ENCODE measurements around the gene CCDC13. TPM values are rescaled to one million over a fixed set of nuclear protein-coding genes. Genes with fewer than 3 reads are reported as not detected.

CCDC13 gene
- total RNA-seq, 1 donor from 2014 or later: 0.40 TPM

DNA sequence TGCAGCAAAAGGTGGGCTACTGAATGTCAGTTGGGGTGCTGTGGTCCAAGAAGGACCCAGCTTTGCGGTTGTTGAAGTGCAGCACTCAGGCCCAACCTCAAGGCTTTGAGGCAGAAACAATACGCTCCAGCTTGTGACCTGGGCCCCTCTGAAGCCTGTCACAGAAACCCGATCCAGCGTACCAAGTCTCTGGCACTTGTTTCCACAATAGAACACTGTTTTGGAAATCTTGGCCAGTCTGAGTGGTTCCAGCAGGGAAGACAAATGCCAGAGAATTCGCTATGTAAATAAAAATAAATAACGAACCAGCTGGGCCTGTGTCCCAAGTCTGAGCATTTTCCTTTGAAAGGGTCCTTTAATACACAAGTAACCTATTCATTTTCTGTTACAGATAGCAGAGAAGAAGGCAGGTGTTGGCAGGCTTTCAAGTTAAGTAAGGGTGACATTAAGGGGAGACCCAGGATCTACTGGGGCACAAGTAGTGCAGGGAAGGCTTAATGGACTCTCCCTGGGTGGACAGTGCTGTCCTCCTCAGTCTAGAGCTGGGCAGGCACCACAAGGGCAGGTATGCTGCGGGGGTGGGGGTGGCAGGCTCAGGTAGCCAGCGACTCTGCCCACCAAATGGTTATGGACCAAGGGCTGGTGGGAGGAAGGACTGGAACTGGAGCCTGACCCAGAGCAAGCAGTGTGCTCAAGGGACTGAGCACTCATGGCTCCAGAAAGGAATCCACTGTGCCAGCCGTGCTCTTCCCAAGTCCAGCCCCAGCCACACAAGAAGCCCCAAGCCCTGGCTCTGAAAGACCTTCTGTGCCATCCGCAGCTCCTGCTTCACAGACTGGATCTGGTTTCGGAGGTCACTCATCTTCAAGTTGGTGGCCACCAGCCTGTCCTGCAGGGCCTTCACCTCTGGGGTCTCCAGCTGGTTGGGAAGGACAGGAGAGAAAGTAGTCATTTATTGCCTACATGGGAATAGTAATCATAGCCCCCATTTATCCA is 26.3 kb downstream of the CCDC13 start:
- Mint-ChIP-seq H3K27ac (ENCODE audit: unreplicated experiment) (no peak overlapping the region), H3K4me1 (ENCODE audit: low read depth) (peaks cover 10% of the 10 kb centered on the region), H3K4me3 (ENCODE audit: unreplicated experiment) (no peak overlapping the region), H3K36me3 (ENCODE audit: low read depth) (no peaks in the 10 kb centered on the region), H3K27me3 (ENCODE audit: low read depth) (no peaks in the 10 kb centered on the region), H3K9me3 (ENCODE audit: low read depth) (no peaks in the 10 kb centered on the region)
- DNase-seq (ENCODE audit: low spot score): no peak
- TF ChIP-seq, protein P1, sequence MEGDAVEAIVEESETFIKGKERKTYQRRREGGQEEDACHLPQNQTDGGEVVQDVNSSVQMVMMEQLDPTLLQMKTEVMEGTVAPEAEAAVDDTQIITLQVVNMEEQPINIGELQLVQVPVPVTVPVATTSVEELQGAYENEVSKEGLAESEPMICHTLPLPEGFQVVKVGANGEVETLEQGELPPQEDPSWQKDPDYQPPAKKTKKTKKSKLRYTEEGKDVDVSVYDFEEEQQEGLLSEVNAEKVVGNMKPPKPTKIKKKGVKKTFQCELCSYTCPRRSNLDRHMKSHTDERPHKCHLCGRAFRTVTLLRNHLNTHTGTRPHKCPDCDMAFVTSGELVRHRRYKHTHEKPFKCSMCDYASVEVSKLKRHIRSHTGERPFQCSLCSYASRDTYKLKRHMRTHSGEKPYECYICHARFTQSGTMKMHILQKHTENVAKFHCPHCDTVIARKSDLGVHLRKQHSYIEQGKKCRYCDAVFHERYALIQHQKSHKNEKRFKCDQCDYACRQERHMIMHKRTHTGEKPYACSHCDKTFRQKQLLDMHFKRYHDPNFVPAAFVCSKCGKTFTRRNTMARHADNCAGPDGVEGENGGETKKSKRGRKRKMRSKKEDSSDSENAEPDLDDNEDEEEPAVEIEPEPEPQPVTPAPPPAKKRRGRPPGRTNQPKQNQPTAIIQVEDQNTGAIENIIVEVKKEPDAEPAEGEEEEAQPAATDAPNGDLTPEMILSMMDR (IDR thresholded peaks at IDR 0.05): no peak

DNA sequence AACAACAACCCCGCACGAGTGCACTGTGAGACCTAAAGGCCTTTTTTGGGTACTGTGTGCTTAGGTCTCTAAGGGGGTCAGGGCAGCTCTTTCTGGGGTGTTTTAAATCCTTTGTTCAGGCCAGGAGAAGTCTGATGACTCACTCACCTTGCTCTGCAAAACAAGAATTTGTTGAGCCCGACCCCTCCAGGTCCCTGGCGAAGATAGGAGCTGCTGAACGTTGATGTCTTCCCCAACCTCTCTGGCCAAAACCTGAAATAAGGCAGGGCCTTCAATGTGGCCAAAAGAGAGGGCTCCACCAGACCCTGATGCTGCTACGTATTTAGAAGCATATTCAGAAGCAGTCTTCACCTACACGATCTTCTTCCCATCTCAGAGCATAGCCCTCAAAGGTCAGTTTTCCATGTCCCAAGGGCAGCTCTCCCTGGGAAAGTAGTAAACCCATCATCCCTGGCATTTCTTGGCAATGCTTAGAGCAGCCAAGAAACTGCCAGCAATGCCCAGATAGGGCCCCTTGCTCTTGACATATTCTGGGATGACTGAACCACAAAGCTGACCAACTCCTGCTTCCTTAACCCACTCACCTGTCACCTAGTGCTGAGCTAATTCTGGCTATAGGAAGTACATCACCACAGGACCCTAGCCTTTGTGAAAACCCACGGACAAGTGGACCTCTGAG is 27.1 kb downstream of the CCDC13 start:
- Mint-ChIP-seq H3K4me3 (ENCODE audit: unreplicated experiment) (no peak overlapping the region), H3K27ac (ENCODE audit: unreplicated experiment) (no peak overlapping the region), H3K27me3 (ENCODE audit: low read depth) (no peaks in the 10 kb centered on the region), H3K9me3 (ENCODE audit: low read depth) (no peaks in the 10 kb centered on the region), H3K4me1 (ENCODE audit: low read depth) (peaks cover 10% of the 10 kb centered on the region), H3K36me3 (ENCODE audit: low read depth) (no peaks in the 10 kb centered on the region)
- DNase-seq (ENCODE audit: low spot score): no peak
- TF ChIP-seq, protein P1 (IDR thresholded peaks at IDR 0.05): no peak

DNA sequence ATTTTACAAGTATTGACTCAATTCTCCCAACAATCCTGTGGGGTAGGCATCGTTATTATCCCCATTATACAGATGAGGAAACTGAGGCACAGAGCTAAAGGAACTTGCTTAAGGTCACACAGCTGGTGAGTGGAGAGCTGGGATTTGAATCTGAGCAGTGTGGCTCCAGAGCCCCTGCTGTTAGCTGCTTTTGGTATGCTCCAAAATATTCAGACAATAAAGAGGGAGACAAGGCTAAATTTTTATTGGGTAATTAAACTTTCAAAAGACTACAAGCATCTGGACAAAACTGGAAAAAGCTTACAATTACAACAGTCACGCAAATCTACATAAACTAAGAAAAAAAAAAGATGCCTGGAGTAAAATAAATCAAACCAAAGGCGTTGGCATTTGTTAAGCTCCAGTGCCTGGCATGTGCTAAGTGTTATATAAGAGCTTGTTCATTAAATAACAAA is 27.7 kb downstream of the CCDC13 start:
- DNase-seq (ENCODE audit: low spot score): no peak

DNA sequence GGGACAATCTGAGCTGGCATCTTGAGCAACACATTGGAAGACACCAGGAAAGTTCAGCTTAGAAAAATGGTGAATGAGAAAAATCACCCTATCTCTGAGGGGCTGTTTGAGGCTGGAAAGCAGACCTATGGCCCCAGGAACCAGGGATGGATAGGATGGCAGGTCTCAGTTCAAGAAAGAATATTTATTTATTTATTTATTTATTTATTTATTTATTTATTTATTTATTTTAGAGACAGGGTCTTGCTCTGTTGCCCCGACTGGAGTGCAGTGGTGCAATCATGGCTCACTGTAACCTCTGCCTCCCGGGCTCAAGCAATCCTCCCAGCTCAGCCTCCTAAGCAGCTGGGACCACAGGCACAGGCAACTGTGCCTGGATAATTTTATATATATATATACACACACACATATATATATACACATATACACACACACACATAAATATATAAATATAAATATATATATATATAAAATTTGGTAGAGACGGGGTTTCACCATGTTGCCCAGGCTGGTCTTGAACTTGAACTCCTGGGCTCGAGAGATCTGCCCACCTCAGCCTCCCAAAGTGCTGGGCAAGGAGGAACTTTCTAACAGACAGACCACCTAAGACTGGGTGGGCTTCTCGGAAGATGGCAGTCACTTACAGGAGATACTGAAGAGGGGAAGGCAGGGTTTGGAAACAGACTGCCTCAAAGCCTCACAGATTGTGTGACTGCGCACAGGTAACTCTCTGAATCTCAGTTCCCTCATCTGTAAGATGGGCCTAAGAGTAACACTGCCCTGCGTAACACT is 29.7 kb downstream of the CCDC13 start:
- TF ChIP-seq, protein P1 (IDR thresholded peaks at IDR 0.05): no peak
- no peak overlapping the region for H3K27ac Mint-ChIP-seq (ENCODE audit: unreplicated experiment)
- DNase-seq (ENCODE audit: low spot score): no peak
- H3K9me3 Mint-ChIP-seq (ENCODE audit: low read depth): peaks cover 2% of the 10 kb centered on the region
- peaks cover 2% of the 10 kb centered on the region for H3K27me3 Mint-ChIP-seq (ENCODE audit: low read depth)
- H3K4me3 Mint-ChIP-seq (ENCODE audit: unreplicated experiment): no peak overlapping the region
- H3K4me1 Mint-ChIP-seq (ENCODE audit: low read depth): peaks cover 7% of the 10 kb centered on the region
- no peaks in the 10 kb centered on the region for H3K36me3 Mint-ChIP-seq (ENCODE audit: low read depth)

More for the DNA sequence above, 27.7 kb downstream of the CCDC13 start:
- peaks cover 10% of the 10 kb centered on the region for H3K4me1 Mint-ChIP-seq (ENCODE audit: low read depth)
- H3K4me3 Mint-ChIP-seq (ENCODE audit: unreplicated experiment): no peak overlapping the region
- H3K27ac Mint-ChIP-seq (ENCODE audit: unreplicated experiment): no peak overlapping the region
- no peaks in the 10 kb centered on the region for H3K27me3 Mint-ChIP-seq (ENCODE audit: low read depth)
- H3K36me3 Mint-ChIP-seq (ENCODE audit: low read depth): no peaks in the 10 kb centered on the region
- H3K9me3 Mint-ChIP-seq (ENCODE audit: low read depth): no peaks in the 10 kb centered on the region
- TF ChIP-seq, protein P1 (IDR thresholded peaks at IDR 0.05): no peak
